ENCODE results near the gene CRTC3. TPM values are rescaled to one million over a fixed set of nuclear protein-coding genes. Genes with fewer than 3 reads are reported as not detected.

CRTC3 gene
- total and polyA plus RNA-seq, 2 experiments from 2014 or later: 15.7 to 17.6 TPM

GRCh38 chr15:90641581-90642463 is 112.1 kb downstream of the CRTC3 start:
- no peaks in the 10 kb centered on the region for H3K9me2 ChIP-seq (replicated peaks; ENCODE audit: insufficient read depth)
- no peak overlapping the region for H3K4me3 ChIP-seq
- H3K79me2 ChIP-seq: no peaks in the 10 kb centered on the region
- no peak overlapping the region for H3K4me2 ChIP-seq
- no peak overlapping the region for H2AFZ ChIP-seq
- H3K27ac ChIP-seq: no peak overlapping the region
- no peak for TF ChIP-seq EZH2 (IDR thresholded peaks at IDR 0.05; ENCODE audit: borderline replicate concordance)
- no peak for TF ChIP-seq EZH2phosphoT487 (IDR thresholded peaks at IDR 0.05; ENCODE audit: low read depth, severe bottlenecking, unreplicated experiment)
- no peak for TF ChIP-seq CTCF (IDR thresholded peaks at IDR 0.05; ENCODE audit: poor library complexity)
- no peaks in the 10 kb centered on the region for H3K27me3 ChIP-seq
- no peaks in the 10 kb centered on the region for H3K4me1 ChIP-seq (ENCODE audit: insufficient read depth)
- DNase-seq (ENCODE audit: low spot score): no peak
- H3K9me3 ChIP-seq (ENCODE audit: low read depth): no peaks in the 10 kb centered on the region
- H4K20me1 ChIP-seq (ENCODE audit: insufficient read depth, poor library complexity, severe bottlenecking): no peaks in the 10 kb centered on the region
- WGBS (ENCODE audit: low lambda C conversion rate, missing lambda C conversion rate): 90% methylated on average over 16 of the region's 16 CpGs
- H3K36me3 ChIP-seq (replicated peaks; ENCODE audit: insufficient read depth, low read depth): no peaks in the 10 kb centered on the region

GRCh38 chr15:90642464-90643300 is 113.0 kb downstream of the CRTC3 start:
- TF ChIP-seq CTCF (IDR thresholded peaks at IDR 0.05; ENCODE audit: poor library complexity): no peak
- TF ChIP-seq EZH2phosphoT487 (IDR thresholded peaks at IDR 0.05; ENCODE audit: low read depth, severe bottlenecking, unreplicated experiment): no peak
- TF ChIP-seq EZH2 (IDR thresholded peaks at IDR 0.05; ENCODE audit: borderline replicate concordance): no peak
- Histone ChIP-seq H3K4me2 (no peak overlapping the region), H3K4me3 (no peak overlapping the region)

DNA sequence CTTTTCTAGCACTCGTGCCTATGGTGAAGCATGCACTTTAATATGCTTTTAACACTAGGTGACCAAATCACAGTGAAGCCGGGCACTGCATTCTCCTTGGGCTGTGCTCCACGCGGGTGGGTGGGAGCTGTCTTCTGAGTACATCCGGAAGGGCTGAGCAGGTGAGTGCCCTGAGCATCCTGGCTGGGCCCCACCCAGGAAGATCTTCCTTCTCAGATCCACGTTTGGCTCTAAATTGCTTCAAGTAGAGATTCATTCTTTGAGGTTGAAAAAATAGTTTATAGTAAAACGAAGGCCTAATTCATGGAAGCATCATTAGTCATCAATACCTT is 113.5 kb downstream of the CRTC3 start:
- no peak overlapping the region for H3K4me3 ChIP-seq
- WGBS (ENCODE audit: low lambda C conversion rate, missing lambda C conversion rate): 92% methylated on average over 7 of the region's 7 CpGs
- H3K27ac ChIP-seq: no peak overlapping the region
- H3K27me3 ChIP-seq: no peaks in the 10 kb centered on the region
- TF ChIP-seq EZH2phosphoT487 (IDR thresholded peaks at IDR 0.05; ENCODE audit: low read depth, severe bottlenecking, unreplicated experiment): no peak
- no peaks in the 10 kb centered on the region for H3K36me3 ChIP-seq (replicated peaks; ENCODE audit: insufficient read depth, low read depth)
- no peak for DNase-seq (ENCODE audit: low spot score)
- no peaks in the 10 kb centered on the region for H3K9me3 ChIP-seq (ENCODE audit: low read depth)
- no peaks in the 10 kb centered on the region for H3K4me1 ChIP-seq (ENCODE audit: insufficient read depth)
- H3K79me2 ChIP-seq: no peaks in the 10 kb centered on the region
- no peaks in the 10 kb centered on the region for H3K9me2 ChIP-seq (replicated peaks; ENCODE audit: insufficient read depth)
- no peaks in the 10 kb centered on the region for H4K20me1 ChIP-seq (ENCODE audit: insufficient read depth, poor library complexity, severe bottlenecking)
- no peak overlapping the region for H2AFZ ChIP-seq
- no peak overlapping the region for H3K4me2 ChIP-seq

More at GRCh38 chr15:90642464-90643300, 113.0 kb downstream of the CRTC3 start:
- H3K27ac ChIP-seq: no peak overlapping the region
- H2AFZ ChIP-seq: no peak overlapping the region
- no peaks in the 10 kb centered on the region for H3K4me1 ChIP-seq (ENCODE audit: insufficient read depth)
- H3K36me3 ChIP-seq (replicated peaks; ENCODE audit: insufficient read depth, low read depth): no peaks in the 10 kb centered on the region
- H3K9me3 ChIP-seq (ENCODE audit: low read depth): no peaks in the 10 kb centered on the region
- no peaks in the 10 kb centered on the region for H3K27me3 ChIP-seq
- H3K79me2 ChIP-seq: no peaks in the 10 kb centered on the region
- WGBS (ENCODE audit: low lambda C conversion rate, missing lambda C conversion rate): 92% methylated on average over 30 of the region's 30 CpGs
- no peaks in the 10 kb centered on the region for H4K20me1 ChIP-seq (ENCODE audit: insufficient read depth, poor library complexity, severe bottlenecking)
- DNase-seq (ENCODE audit: low spot score): no peak
- no peaks in the 10 kb centered on the region for H3K9me2 ChIP-seq (replicated peaks; ENCODE audit: insufficient read depth)

DNA sequence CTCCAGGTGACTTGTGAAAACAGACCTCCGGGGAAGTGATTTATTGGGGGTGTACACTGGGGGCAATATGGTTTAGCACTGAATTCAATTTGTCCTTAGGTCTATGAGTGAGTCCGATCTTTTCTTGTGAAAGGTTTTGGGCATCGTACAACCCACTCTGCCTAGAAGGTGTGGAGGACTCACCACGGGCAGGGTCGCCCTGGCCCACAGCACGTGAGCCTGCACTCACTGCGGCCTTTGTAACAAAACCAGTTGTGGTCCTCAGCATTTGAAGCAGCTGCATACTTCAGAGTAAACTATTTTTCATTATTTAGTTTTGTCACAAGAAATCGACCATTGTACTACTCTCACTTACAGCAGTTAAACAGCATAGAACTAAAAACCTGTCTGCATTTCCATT is 114.8 kb downstream of the CRTC3 start:
- 95% methylated on average over 8 of the region's 8 CpGs for WGBS (ENCODE audit: low lambda C conversion rate, missing lambda C conversion rate)

More for the DNA sequence above, 114.8 kb downstream of the CRTC3 start:
- no peaks in the 10 kb centered on the region for H3K36me3 ChIP-seq (replicated peaks; ENCODE audit: insufficient read depth, low read depth)
- H4K20me1 ChIP-seq (ENCODE audit: insufficient read depth, poor library complexity, severe bottlenecking): no peaks in the 10 kb centered on the region
- no peak for DNase-seq (ENCODE audit: low spot score)
- H2AFZ ChIP-seq: no peak overlapping the region
- no peaks in the 10 kb centered on the region for H3K9me3 ChIP-seq (ENCODE audit: low read depth)
- no peaks in the 10 kb centered on the region for H3K27me3 ChIP-seq
- no peaks in the 10 kb centered on the region for H3K9me2 ChIP-seq (replicated peaks; ENCODE audit: insufficient read depth)
- TF ChIP-seq EZH2 (IDR thresholded peaks at IDR 0.05; ENCODE audit: borderline replicate concordance): no peak
- no peak for TF ChIP-seq EZH2phosphoT487 (IDR thresholded peaks at IDR 0.05; ENCODE audit: low read depth, severe bottlenecking, unreplicated experiment)
- TF ChIP-seq CTCF (IDR thresholded peaks at IDR 0.05; ENCODE audit: poor library complexity): no peak
- no peak overlapping the region for H3K27ac ChIP-seq
- no peak overlapping the region for H3K4me2 ChIP-seq
- no peak overlapping the region for H3K4me3 ChIP-seq
- H3K4me1 ChIP-seq (ENCODE audit: insufficient read depth): no peaks in the 10 kb centered on the region
- H3K79me2 ChIP-seq: no peaks in the 10 kb centered on the region
